Skeletal muscle tissue (tissue), 4 donors: ENCODE measurements around the gene NUDT22. TPM values are rescaled to one million over a fixed set of nuclear protein-coding genes. Genes with fewer than 3 reads are reported as not detected.

ENCODE experiments used
- H3K27ac ChIP-seq: one replicate; pipeline ENCODE4 v1.7.0; 2013; ENCODE audit warnings: mild to moderate bottlenecking, low read depth, low read length, inconsistent platforms
- H3K27me3 ChIP-seq, 3 donors: one replicate each; pipeline ENCODE4 v1.7.0; 2013; ENCODE audit warnings: low read length in 3 of 3; ENCODE audit not compliant: control insufficient read depth in 3 of 3, insufficient read depth in 3 of 3
- H3K36me3 ChIP-seq, 3 donors: one replicate each; pipeline ENCODE4 v1.7.0; 2013; ENCODE audit warnings: low read length in 3 of 3; ENCODE audit not compliant: control insufficient read depth in 3 of 3, insufficient read depth in 3 of 3
- H3K4me1 ChIP-seq, 3 donors: one replicate each; pipeline ENCODE4 v1.7.0; 2013; ENCODE audit warnings: low read length in 3 of 3, mild to moderate bottlenecking in 3 of 3; ENCODE audit not compliant: control insufficient read depth in 3 of 3, insufficient read depth in 3 of 3
- H3K4me3 ChIP-seq, 3 donors: one replicate each; pipeline ENCODE4 v1.7.0; 2013; ENCODE audit warnings: low read length in 3 of 3
- H3K9ac ChIP-seq, 3 donors: one replicate each; pipeline ENCODE4 v1.7.0; 2013; ENCODE audit warnings: low read length in 3 of 3, mild to moderate bottlenecking in 3 of 3, moderate library complexity in 2 of 3, low read depth in 1 of 3
- H3K9me3 ChIP-seq, 3 donors: one replicate each; pipeline ENCODE4 v1.7.0; 2013; ENCODE audit warnings: low read length in 3 of 3; ENCODE audit not compliant: control insufficient read depth in 3 of 3
- total RNA-seq: library from RNA; depleted of rRNA; stranded (reverse); fragments of >200 nt; gene quantifications from one replicate; pipeline ENCODE4 v1.2.3, GENCODE V29; 2014
- donor health status: Osteomylitis.

Gene NUDT22
- total RNA-seq, 1 donor from 2014 or later, result 17.2 TPM

- no peak overlapping the region for H3K4me3 ChIP-seq
- peaks cover 22 to 36% (median 32%) of the 10 kb centered on the region in 3 donors for H3K36me3 ChIP-seq
- H3K27ac ChIP-seq, result no peak overlapping the region
- H3K27me3 ChIP-seq, result no peaks in the 10 kb centered on the region
- H3K4me1 ChIP-seq, result peaks cover 16 to 26% (median 19%) of the 10 kb centered on the region in 3 donors
- no peak overlapping the region for H3K9ac ChIP-seq
- H3K9me3 ChIP-seq, result no peaks in the 10 kb centered on the region
Observed at GRCh38 chr11:64265176-64266160, 39.4 kb downstream of the NUDT22 start.

DNA sequence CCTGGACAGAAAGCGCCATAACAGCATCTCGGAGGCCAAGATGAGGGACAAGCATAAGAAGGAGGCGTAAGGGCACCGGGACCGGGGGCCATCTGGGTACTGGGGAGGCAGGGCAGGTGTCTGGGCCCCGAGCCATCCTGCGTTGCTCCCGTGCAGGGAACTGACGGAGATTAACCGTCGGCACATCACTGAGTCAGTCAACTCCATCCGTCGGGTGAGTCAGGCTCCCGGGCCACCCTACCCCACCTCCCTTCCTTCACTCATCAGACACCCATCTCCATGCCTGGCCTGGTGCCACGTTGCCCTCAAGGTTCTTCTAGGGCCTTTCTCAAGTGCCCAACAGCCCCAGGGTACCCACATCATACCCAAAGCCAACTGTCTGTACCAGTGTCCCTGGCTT is 40.3 kb downstream of the NUDT22 start:
- peaks cover 16 to 26% (median 21%) of the 10 kb centered on the region in 3 donors for H3K4me1 ChIP-seq
- H3K36me3 ChIP-seq, result peaks cover 19 to 34% (median 30%) of the 10 kb centered on the region in 3 donors
- no peaks in the 10 kb centered on the region for H3K9me3 ChIP-seq
- no peak overlapping the region for H3K4me3 ChIP-seq
- no peak overlapping the region for H3K27ac ChIP-seq
- no peak overlapping the region for H3K9ac ChIP-seq
- no peaks in the 10 kb centered on the region for H3K27me3 ChIP-seq

DNA sequence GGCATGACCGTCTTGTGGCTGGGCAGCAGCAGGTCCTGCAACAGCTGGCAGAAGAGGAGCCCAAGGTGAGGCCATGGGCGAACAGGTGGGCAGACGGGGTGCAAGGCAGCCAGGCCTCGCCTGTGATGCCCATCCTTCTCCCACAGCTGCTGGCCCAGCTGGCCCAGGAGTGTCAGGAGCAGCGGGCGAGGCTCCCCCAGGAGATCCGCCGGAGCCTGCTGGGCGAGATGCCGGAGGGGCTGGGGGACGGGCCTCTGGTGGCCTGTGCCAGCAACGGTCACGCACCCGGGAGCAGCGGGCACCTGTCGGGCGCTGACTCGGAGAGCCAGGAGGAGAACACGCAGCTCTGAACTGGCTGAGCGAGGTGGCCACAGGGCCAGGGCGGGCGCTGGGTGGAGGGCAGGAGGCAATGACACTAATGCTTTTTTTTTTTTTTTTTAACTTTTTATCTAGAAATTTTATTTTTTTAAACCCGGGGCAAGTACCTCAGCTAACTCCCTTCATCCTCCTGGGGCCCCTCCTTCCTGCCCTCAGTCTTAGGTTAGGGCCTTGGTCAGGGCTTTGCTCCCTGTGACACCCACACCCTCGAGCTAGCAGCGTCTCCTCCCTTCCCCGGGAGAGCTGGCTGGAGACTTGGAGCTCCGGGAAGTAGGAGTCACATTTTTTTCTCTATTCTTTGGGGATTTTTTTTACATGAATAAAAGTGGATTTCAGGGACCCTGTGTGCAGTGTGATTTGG is 41.3 kb downstream of the NUDT22 start:
- H3K27ac ChIP-seq, result peak overlapping the region; percentile 96
- H3K9me3 ChIP-seq, result no peaks in the 10 kb centered on the region
- peaks cover 19 to 28% (median 27%) of the 10 kb centered on the region in 3 donors for H3K36me3 ChIP-seq
- H3K27me3 ChIP-seq, result no peaks in the 10 kb centered on the region
- peak overlapping the region; percentile 33 to 91 (median 38) for H3K9ac ChIP-seq
- H3K4me1 ChIP-seq, result peaks cover 23 to 32% (median 31%) of the 10 kb centered on the region in 3 donors
- H3K4me3 ChIP-seq, result no peak overlapping the region

DNA sequence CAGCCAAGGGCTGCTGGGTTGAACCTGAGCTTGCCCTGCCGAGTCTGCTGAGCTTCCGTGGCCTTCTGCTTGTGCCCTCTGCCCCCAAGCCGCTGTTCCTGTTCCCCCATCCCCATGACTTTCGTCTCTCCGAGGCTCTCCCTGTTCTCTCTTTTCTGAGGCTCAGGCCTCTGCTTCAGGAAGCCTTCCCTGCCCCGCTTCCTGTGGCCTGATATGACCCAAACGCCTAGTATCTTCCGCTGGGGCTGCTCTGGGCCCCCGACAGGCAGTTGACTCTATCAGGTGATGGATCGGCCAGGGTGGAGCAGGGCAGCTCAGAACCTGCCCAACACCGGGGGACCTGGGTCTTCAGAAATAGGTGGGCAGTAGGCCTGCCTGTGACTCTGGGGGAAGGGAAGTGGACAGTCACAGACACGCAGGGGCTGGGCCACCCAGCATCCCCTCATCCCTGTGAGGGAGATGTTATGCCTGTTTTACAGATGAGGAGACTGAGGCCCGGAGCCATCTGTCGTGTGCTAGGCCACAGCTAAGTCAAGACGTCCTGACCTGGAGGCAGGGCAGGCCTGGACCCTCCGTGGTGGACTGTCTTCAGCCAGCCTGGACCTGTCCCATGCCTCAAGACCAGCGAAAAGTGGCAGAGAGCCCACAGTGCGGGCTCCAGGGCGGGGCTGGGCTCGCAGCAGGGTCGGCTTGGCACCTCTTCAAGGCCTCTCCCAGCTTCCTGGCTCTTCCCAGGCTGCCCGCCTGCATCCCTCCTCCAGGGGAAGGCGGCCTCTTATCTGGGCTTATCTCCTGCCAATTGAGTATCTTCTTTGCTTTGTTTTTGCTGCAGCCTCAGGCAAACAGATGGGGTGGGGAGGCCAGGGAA is 42.2 kb downstream of the NUDT22 start:
- Histone ChIP-seq H3K27ac (peak overlapping the region; percentile 96), H3K36me3 (peaks cover 13 to 23% (median 19%) of the 10 kb centered on the region in 3 donors), H3K9ac (peak overlapping the region; percentile 87 to 91 (median 90)), H3K9me3 (no peaks in the 10 kb centered on the region), H3K4me3 (peak overlapping the region; percentile 78 to 84 (median 80)), H3K4me1 (peaks cover 24 to 34% (median 32%) of the 10 kb centered on the region in 3 donors), H3K27me3 (no peaks in the 10 kb centered on the region)

DNA sequence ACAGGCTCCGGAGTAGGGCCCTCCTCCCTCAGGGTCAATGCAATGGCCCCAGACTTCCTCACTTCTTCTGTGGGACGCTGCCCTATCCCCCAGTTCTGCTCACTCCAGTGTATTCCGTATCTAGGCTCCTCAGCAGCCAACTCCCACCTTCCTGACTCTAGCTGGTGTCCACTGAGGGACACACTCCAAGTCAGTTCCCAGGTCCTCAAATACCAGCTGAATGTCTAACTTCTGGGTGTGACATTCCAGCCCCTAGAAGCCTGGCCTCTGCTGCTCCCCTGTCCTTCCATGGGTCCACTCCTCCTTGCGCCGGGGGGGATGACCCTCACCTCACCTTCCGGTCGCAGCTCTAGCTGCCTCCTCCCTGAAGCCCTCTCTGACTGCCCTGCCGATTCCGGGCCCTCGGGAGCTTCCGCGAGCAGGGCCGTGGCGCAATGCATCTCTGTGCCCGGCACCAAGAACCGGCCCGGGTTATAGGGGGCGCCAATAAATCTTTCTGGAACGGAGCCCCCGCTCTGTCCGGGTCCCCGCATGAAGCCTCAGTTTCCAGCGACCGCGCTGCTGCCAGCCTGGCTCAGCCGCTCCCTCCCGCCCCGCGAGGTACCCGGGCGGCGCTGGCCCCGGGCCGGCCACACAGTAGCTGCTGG is 42.9 kb downstream of the NUDT22 start:
- Histone ChIP-seq H3K36me3 (peaks cover 9 to 19% (median 16%) of the 10 kb centered on the region in 3 donors), H3K27me3 (no peaks in the 10 kb centered on the region), H3K9ac (peak overlapping the region; percentile 87 to 91 (median 90)), H3K4me1 (peaks cover 24 to 34% (median 32%) of the 10 kb centered on the region in 3 donors), H3K4me3 (peak overlapping the region; percentile 78 to 84 (median 80)), H3K27ac (peak overlapping the region; percentile 96), H3K9me3 (no peaks in the 10 kb centered on the region)

DNA sequence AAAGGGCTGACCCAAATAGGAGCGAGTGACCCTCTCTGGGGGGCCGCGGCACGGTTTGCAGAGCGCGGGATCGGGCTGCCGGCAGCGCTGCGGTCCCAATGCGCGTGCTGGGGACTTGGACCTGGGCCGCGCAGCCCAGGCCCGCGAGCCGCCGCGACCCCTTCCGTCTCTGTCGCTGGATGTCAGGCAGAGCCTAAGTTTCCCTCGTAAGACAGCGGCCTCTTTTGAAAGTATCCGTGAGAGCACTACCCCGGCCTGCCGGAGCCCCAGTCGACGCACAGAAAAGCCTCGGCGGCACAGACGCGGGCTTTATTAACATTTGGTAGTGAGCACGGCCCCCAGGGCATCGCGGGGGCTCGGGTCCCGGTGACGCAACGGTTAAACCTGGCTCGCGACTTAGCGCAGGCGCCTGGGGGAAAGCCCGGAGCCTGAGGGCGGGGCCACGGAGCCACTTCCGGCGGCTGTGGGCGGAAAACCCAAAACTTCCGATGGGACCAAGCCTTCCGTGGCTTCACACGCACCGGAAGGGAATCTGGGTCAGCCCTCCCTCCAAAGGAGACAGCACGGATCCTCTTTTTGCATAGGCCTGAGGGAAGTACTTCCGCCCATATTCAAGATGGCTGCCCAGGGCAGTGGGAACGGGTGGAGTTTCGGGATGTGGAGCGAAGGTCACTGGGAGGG is 43.6 kb downstream of the NUDT22 start:
- Histone ChIP-seq H3K27me3 (no peaks in the 10 kb centered on the region), H3K9me3 (no peaks in the 10 kb centered on the region), H3K9ac (peak overlapping the region; percentile 95 to 96 (median 96)), H3K27ac (peak overlapping the region; percentile 96), H3K4me3 (peak overlapping the region; percentile 98 to 99 (median 98)), H3K36me3 (peaks cover 9 to 19% (median 13%) of the 10 kb centered on the region in 3 donors), H3K4me1 (peaks cover 24 to 34% (median 32%) of the 10 kb centered on the region in 3 donors)

DNA sequence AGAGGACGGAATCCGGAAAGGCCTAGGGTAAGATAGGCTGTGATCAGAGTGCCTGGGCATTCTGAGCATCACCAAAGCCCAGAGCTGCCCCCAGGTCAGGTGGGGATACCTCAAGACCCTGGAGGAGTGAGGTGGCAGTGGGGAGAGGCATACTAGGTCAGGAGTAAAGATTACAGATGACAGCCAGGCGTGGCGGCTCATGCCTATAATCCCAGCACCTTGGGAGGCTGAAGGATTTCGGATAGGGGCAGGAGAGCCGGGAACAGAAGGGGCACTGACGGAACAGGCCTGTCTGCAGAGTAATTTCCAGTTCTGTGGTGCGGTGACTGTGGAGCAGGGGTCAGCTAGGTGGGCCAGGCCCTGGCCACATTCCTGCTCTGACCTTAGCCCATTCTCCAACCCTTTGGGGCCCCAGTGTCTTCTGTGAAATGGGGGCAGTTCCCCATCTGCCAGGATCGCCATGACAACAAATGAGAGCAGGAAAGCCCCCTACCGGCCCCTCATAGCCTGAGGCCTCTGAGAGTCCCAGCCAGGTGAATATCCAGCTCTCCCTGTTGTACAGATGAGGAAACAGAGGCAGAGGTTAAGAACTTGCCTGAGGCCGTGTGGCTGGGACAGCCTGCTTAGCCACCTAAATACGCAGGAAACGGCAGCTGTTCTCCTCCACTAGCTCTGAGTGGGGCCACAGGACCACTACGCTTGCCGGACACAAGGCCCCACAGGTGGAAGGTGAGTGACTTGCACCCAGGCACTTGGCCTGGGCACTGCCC is 49.1 kb downstream of the NUDT22 start:
- Histone ChIP-seq H3K27me3 (no peaks in the 10 kb centered on the region), H3K9me3 (no peaks in the 10 kb centered on the region), H3K27ac (no peak overlapping the region), H3K9ac (peak overlapping the region in 1 of 3 donors; percentile 5), H3K4me1 (peaks cover 8 to 16% (median 10%) of the 10 kb centered on the region in 3 donors), H3K36me3 (peaks cover 17 to 29% (median 19%) of the 10 kb centered on the region in 3 donors), H3K4me3 (no peak overlapping the region)

DNA sequence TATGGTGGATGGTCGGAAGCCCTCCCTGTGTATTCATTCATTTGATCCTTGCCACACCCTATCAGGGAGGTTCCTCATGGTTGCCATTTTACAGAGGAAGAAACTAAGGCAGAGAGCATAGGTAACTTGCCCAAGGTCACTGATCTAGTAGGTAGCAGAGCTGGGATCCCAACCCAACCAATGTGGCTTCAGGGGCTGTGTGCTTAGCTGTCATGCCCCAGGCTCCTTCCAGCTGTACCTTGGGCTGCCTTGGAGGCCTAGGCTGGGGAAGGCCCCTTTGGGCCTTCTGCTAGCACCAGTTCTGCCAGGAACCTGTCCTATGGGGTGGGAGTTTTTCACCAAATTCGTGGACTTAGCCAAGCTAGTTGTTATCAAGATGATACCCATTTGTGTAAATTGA is 49.8 kb downstream of the NUDT22 start:
- H3K9me3 ChIP-seq, result no peaks in the 10 kb centered on the region
- H3K4me3 ChIP-seq, result no peak overlapping the region
- no peak overlapping the region for H3K9ac ChIP-seq
- no peaks in the 10 kb centered on the region for H3K27me3 ChIP-seq
- H3K4me1 ChIP-seq, result peaks cover 8 to 13% (median 8%) of the 10 kb centered on the region in 3 donors
- no peak overlapping the region for H3K27ac ChIP-seq
- H3K36me3 ChIP-seq, result peaks cover 17 to 29% (median 19%) of the 10 kb centered on the region in 3 donors
